NCI-H69 (cell line): Measurements from ENCODE around the gene DAW1.
"Not testable (repeated sequence)": the region's sequence is repeated elsewhere in the genome, so short reads cannot be mapped to it uniquely, and the experiment has no call there.

ENCODE experiments used
- DNase-seq: peaks from one replicate; lab custom pipeline; 2025; lab: John Stamatoyannopoulos, UW

The DAW1 gene, protein sequence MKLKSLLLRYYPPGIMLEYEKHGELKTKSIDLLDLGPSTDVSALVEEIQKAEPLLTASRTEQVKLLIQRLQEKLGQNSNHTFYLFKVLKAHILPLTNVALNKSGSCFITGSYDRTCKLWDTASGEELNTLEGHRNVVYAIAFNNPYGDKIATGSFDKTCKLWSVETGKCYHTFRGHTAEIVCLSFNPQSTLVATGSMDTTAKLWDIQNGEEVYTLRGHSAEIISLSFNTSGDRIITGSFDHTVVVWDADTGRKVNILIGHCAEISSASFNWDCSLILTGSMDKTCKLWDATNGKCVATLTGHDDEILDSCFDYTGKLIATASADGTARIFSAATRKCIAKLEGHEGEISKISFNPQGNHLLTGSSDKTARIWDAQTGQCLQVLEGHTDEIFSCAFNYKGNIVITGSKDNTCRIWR

DNA sequence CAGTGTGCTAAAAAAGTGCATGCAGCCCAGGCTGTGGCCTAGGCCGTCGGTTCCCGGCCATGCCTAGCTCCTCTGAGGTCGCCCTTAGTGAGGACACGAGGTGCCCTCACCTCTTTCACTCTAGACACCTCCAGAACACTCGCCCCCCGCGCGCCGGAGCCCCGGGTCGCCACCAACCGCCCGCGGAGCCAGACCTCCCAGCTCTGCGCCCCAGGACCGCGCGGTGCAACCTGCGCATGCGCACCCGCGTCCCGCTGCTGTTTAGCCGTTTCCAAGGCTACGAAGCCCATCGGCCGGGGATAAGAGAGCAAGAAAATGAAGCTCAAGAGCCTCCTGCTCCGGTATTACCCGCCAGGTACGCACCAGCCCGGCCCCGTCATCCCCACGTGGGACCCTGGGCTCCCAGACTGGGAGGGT lies at the start of gene DAW1:
TSS of gene DAW1 (plus strand) at position 257 of the 417 bp plus-strand sequence. CDS start at position 316, 59 bp downstream.
- no peak for DNase-seq

GRCh38 chr2:227822416-227823003 lies 48.9 kb upstream of the DAW1 start:
- DNase-seq = no peak

GRCh38 chr2:227823922-227824321 lies 47.5 kb upstream of the DAW1 start:
- DNase-seq = no peak

DNA sequence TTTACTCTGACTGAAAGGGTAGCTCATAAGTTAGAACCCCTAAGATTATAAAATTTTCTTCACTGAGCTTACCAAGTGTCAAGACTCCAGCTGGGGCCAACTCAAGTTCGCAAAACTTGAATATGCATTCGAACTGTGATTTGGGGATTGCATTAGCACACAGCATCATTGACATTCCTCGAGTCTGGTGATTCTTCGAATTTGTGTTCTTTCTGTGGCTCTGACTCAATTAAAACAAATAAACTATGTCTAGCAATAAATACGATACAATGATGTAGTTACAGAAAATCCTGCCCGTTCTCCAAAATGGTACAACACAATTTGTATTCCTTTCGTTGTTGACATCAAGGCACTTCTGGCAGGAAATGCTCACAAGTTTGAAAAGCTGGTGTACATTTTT lies 46.7 kb upstream of the DAW1 start:
- no peak for DNase-seq

- DNase-seq = no peak
These were observed 45.4 kb upstream of the DAW1 start for GRCh38 chr2:227826019-227826521.

DNA sequence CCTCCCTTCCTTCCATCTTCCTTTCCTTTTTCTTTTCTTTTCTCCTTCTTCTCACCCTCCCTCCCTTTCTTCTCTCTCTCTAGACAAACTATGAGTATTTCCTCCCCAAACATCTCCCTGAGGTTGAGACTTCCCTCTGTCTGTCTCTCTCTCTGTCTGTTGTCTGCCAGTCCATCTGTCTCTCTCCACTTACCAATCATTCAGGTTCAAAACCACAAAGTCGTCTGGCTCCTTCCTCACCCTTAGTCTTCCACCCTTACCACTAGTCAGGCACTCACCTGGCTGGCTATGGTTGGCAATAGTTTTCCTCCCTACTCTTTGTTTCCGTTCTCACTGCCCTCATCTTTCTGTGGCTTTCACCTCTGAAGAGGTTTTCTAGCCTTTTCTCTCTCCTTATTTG lies 44.9 kb upstream of the DAW1 start:
- no peak for DNase-seq

DNA sequence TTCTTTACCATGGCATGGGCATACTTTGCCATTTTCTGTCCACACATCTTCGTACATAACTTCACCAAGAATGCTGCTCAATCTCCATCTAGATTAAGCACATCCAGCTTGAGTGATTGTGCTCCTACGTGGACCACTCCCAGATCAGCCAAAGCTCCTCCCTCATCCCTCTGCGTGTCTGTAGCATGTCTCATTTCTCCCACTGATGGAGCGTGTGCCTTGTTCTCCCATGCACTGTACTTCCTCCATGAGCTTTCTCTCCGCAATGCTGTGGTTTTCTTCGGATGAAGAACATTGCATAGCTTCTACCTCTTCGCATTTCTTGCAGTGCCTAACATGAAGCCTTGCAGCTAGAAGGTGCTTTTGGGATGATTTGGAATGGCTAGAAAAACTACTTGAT lies 44.3 kb upstream of the DAW1 start:
- DNase-seq = no peak

DNA sequence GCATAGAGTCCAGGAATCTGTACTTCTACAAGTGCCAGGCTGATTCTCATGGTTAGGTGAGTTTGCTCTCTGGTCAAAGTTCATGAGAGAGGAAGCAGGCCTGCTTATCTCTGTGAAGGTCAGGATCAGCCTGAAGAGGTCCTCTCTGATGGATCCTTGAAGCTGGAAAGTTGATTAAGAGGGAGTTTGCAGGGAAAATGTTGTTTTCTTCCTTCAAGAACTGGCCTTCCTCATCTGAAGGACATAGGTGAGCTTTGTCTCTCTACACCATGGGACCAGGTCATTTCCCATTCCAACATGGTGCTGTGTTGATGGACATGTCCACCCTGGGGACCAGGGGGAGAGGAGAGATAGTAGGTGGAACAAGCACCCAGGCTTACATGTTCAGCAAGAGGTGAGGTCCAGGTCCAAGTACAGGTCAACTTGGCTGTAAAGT lies 42.9 kb upstream of the DAW1 start:
- no peak for DNase-seq

- DNase-seq = no peak
These were observed 42.1 kb upstream of the DAW1 start for GRCh38 chr2:227829337-227829736.

- DNase-seq = no peak
These were observed 37.0 kb upstream of the DAW1 start for GRCh38 chr2:227834423-227834822.

GRCh38 chr2:227834916-227835650 lies 36.3 kb upstream of the DAW1 start:
- DNase-seq = no peak

DNA sequence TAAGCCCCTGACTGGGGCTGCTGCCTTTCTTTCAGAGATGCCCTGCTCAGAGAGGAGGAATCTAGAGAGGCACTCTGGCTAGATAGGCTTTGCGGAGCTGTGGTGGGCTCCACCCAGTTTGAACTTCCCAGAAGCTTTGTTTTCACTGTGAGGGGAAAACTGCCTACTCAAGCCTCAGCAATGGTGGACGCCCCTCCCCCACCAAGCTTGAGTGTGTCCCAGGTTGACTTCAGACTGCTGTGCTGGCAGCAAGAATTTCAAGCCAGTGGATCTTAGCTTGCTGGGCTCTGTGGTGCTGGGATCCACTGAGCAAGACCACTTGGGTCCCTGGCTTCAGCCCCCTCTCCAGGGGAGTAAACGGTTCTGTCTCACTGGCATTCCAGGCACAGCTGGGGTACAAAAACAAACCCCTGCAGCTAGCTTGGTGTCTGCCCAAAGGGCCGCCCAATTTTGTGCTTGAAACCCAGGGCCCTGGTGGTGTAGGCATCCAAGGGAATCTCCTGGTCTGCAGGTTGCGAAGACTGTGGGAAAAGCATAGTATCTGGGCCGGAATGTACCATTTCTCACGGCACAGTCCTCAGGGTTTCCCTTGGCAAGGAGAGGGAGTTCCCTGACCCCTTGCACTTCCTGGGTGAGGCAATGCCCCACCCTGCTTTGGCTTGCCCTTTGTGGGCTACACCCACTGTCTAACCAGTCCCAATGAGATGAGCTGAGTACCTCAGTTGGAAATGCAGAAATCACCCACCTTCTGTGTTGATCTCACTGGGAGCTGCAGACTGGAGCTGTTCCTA lies 31.9 kb upstream of the DAW1 start:
- DNase-seq = not testable (repeated sequence)

DNA sequence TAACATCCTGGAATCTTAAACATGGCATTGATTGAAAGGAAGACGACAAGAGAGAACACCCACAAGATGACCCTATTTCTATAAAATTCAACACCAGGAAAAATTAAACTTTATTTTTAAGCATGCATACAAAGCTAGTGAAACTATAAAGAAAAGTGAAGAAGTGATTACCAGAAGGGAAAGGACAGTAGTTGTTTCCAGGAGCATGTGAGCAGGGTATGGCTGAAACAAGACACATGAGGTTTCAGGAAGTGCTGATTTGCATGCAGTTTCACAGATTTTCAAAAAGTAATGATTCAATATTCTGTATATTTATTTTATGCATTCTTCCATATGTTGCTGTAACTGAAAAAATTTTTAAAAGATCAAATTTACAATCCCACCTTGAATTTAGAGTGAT lies 24.6 kb upstream of the DAW1 start:
- no peak for DNase-seq

- no peak for DNase-seq
These were observed 23.3 kb upstream of the DAW1 start for GRCh38 chr2:227848146-227848545.

- DNase-seq = no peak
These were observed 22.8 kb upstream of the DAW1 start for GRCh38 chr2:227848586-227848985.

GRCh38 chr2:227849906-227850305 lies 21.5 kb upstream of the DAW1 start:
- DNase-seq = no peak

DNA sequence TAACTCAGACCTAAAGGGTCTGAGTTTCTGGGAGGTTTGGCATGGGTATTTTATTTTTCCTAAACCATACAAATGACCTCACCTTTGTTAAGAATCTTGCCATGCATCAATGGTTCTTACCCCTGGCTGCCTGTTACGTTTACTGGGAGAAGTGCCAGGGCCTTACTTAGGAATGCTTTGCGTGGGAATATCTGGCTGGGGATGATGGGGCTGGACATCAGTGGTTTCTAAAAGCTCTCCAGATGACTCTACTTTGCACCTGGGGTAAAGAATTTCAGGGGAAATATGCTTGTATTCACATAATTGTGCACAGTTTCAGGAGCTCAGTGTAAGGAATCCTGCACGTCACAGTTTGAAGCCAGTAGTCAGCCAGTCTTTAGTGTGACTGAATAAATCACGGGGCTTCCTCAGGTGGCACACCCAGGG lies 18.2 kb upstream of the DAW1 start:
- no peak for DNase-seq

DNA sequence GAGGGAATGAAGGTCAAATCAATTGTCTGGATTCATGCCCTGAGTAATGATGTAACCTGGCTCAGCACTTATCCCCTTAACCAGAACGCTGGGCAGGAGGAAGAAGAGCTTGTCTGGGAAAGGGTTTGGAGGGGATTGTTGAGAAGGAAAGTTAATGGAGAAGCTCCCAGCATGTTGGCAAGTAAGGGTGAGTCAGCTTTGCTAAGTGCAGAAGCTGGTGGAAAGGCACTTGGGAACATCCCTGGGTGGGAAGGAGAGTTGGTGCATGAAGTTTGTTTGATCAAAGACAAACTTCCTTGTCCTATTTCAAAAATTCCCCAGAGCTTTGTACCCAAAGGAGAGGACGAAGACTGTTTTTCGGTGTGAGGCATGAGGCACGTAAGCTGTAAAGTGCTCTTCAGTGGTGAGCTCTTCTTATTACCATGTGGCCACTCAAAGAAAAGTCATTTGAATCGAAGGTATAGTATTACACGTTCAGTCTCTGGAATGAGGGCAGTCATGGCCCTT lies 17.6 kb upstream of the DAW1 start:
- DNase-seq = no peak

- no peak for DNase-seq
These were observed 16.0 kb upstream of the DAW1 start for GRCh38 chr2:227855440-227855839.

- DNase-seq = no peak
These were observed 14.7 kb upstream of the DAW1 start for GRCh38 chr2:227856697-227857096.

DNA sequence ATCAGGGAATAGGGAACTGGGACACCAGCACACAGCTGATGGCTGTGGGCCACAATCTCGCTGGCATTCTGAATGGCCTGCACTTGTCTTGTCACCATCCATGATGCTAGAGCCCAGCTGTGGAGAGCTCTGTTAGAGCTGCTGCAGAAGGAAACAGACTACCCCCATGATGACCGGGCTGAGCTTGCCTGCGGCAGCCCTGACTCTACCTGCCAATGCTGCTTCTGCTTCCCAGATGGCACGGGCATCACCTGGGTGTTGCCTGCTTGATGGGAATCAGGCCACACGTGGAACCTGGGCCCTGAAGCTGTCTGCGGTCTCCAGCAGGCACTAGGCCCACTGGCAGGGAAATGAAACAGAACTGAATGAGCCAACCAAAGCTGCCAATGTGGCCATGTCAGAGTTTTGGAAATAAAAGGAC lies 11.2 kb upstream of the DAW1 start:
- DNase-seq = no peak

DNA sequence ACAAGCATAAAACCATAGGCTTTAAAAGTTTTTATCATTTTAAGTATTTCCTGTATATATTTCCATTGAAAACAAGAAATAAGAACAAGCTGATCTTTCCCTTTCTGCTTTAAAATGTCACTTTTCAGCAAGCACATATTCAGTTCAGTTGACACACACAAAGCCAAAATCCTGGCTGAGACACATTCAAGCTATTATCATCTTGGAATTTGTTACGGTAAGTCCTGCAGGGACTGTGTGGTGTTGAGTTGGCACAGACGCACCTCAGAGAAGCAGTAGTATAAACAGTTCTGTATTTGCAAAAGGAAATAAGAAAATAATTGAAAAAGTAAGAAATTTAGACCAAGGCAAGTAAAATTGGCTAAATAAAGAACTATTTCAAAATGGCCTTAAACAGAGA lies 10.4 kb upstream of the DAW1 start:
- no peak for DNase-seq
